Activated CD8-positive, alpha-beta T cell treated with anti-CD3 and anti-CD28 coated beads for 36 hours (primary cell): ENCODE data around the gene SYNPR. TPM values are rescaled to one million over a fixed set of nuclear protein-coding genes. Genes with fewer than 3 reads are reported as not detected.

Experiments
- ATAC-seq: fragments of 200-7000 bp; cut with Tn5 transposase; one replicate; pipeline ENCODE4 v1.10.0; 2021; ENCODE audit warnings: mild to moderate bottlenecking, moderate library complexity
- CTCF ChIA-PET: fragments of 350-600 bp; sonication (Branson Sonifier 250); formaldehyde crosslinking; loops from one replicate; lab custom pipeline; 2021; ENCODE audit warnings: antibody characterized with exemption; lab: Charles Lee
- POLR2A ChIA-PET: fragments of 350-600 bp; sonication (Branson Sonifier 250); formaldehyde crosslinking; loops from one replicate; lab custom pipeline; 2021; ENCODE audit warnings: antibody characterized with exemption; lab: Charles Lee
- DNase-seq: peaks from one replicate; pipeline ENCODE4 v3.0.0-alpha.2; 2020
- H3K27ac Mint-ChIP-seq: one replicate; pipeline ENCODE4 v1.8.0; 2021; ENCODE audit warnings: mild to moderate bottlenecking, mixed read lengths
- H3K27me3 Mint-ChIP-seq: one replicate; pipeline ENCODE4 v1.8.0; 2021; ENCODE audit warnings: mixed read lengths
- H3K36me3 Mint-ChIP-seq: one replicate; pipeline ENCODE4 v1.8.0; 2021; ENCODE audit warnings: low read depth, mixed read lengths
- H3K4me1 Mint-ChIP-seq: one replicate; pipeline ENCODE4 v1.8.0; 2021; ENCODE audit warnings: low read depth, mixed read lengths
- H3K4me3 Mint-ChIP-seq: one replicate; pipeline ENCODE4 v1.8.0; 2021; ENCODE audit warnings: mild to moderate bottlenecking, moderate library complexity, mixed read lengths
- H3K9me3 Mint-ChIP-seq: one replicate; pipeline ENCODE4 v1.8.0; 2021; ENCODE audit warnings: mixed read lengths
- CTCF ChIP-seq: fragments of 200-600 bp; IDR thresholded peaks from one replicate; pipeline ENCODE4 v1.8.0; 2022; ENCODE audit warnings: antibody characterized with exemption, mild to moderate bottlenecking
- intact Hi-C: fragments of 100-400 bp; cut with micrococcal nuclease; formaldehyde crosslinking; loops from one replicate; pipeline ENCODE4 v1.10.0; 2022
- total RNA-seq, 2 experiments: library from RNA; stranded (reverse); gene quantifications; one replicate each; pipeline ENCODE4 v1.2.3, GENCODE V29; 2021

The SYNPR gene
- total RNA-seq, 2 experiments from 2014 or later: not detected

GRCh38 chr3:63429905-63430304 lies 151.8 kb downstream of the SYNPR start:
- no peaks in the 10 kb centered on the region for H3K27me3 Mint-ChIP-seq
- H3K4me1 Mint-ChIP-seq: no peaks in the 10 kb centered on the region
- ChIA-PET CTCF (no interaction called here), POLR2A (no interaction called here)
- intact Hi-C loops: no loop called here
- H3K4me3 Mint-ChIP-seq: no peak overlapping the region
- no peaks in the 10 kb centered on the region for H3K36me3 Mint-ChIP-seq
- no peak for ATAC-seq
- no peak for DNase-seq
- H3K27ac Mint-ChIP-seq: no peak overlapping the region
- no peak for TF ChIP-seq CTCF
- no peaks in the 10 kb centered on the region for H3K9me3 Mint-ChIP-seq

GRCh38 chr3:63430875-63431274 lies 152.8 kb downstream of the SYNPR start:
- CTCF ChIA-PET: no interaction called here

GRCh38 chr3:63437858-63438257 lies 159.8 kb downstream of the SYNPR start:
- H3K36me3 Mint-ChIP-seq: no peaks in the 10 kb centered on the region
- no peak overlapping the region for H3K4me3 Mint-ChIP-seq
- intact Hi-C loops: no loop called here
- no peak overlapping the region for H3K27ac Mint-ChIP-seq
- ChIA-PET POLR2A (no interaction called here), CTCF (no interaction called here)
- TF ChIP-seq CTCF: no peak
- H3K4me1 Mint-ChIP-seq: no peaks in the 10 kb centered on the region
- H3K27me3 Mint-ChIP-seq: peaks cover 6% of the 10 kb centered on the region
- no peaks in the 10 kb centered on the region for H3K9me3 Mint-ChIP-seq
- ATAC-seq (no peak), DNase-seq (no peak)

More at GRCh38 chr3:63430875-63431274, 152.8 kb downstream of the SYNPR start:
- no peak for ATAC-seq
- no peaks in the 10 kb centered on the region for H3K4me1 Mint-ChIP-seq
- H3K27ac Mint-ChIP-seq: no peak overlapping the region
- DNase-seq: no peak
- intact Hi-C loops: no loop called here
- POLR2A ChIA-PET: no interaction called here
- H3K9me3 Mint-ChIP-seq: no peaks in the 10 kb centered on the region
- H3K36me3 Mint-ChIP-seq: no peaks in the 10 kb centered on the region
- H3K4me3 Mint-ChIP-seq: no peak overlapping the region
- H3K27me3 Mint-ChIP-seq: no peaks in the 10 kb centered on the region
- TF ChIP-seq CTCF: no peak

- ChIA-PET CTCF (no interaction called here), POLR2A (interaction anchor here (0.6 kb wide), 1 partner anchor 13 kb away, joined by 3 read pairs; no protein-coding TSS in a partner anchor)
- no peak overlapping the region for H3K27ac Mint-ChIP-seq
- peaks cover 6% of the 10 kb centered on the region for H3K27me3 Mint-ChIP-seq
- H3K4me1 Mint-ChIP-seq: no peaks in the 10 kb centered on the region
- H3K9me3 Mint-ChIP-seq: no peaks in the 10 kb centered on the region
- no peak for ATAC-seq
- intact Hi-C loops: no loop called here
- no peak overlapping the region for H3K4me3 Mint-ChIP-seq
- no peak for DNase-seq
- no peak for TF ChIP-seq CTCF
- no peaks in the 10 kb centered on the region for H3K36me3 Mint-ChIP-seq
Observed at GRCh38 chr3:63438826-63439371, 160.8 kb downstream of the SYNPR start.

GRCh38 chr3:63441262-63441661 lies 163.2 kb downstream of the SYNPR start:
- DNase-seq: no peak

More at GRCh38 chr3:63441262-63441661, 163.2 kb downstream of the SYNPR start:
- intact Hi-C loops: no loop called here
- POLR2A ChIA-PET: interaction anchor here (1.0 kb wide), 1 partner anchor 114 kb away, joined by 3 read pairs; no protein-coding TSS in a partner anchor
- H3K27me3 Mint-ChIP-seq: peaks cover 7% of the 10 kb centered on the region
- no peak overlapping the region for H3K4me3 Mint-ChIP-seq
- TF ChIP-seq CTCF: no peak
- ATAC-seq: no peak
- no peaks in the 10 kb centered on the region for H3K4me1 Mint-ChIP-seq
- H3K9me3 Mint-ChIP-seq: no peaks in the 10 kb centered on the region
- no peak overlapping the region for H3K27ac Mint-ChIP-seq
- CTCF ChIA-PET: no interaction called here
- no peaks in the 10 kb centered on the region for H3K36me3 Mint-ChIP-seq
